HG02840 (cell line): ENCODE results near the gene PRSS57.

Experiments used
- ATAC-seq: cut with Tn5 transposase; IDR thresholded peaks from one replicate; pipeline ENCODE4 v1.9.1; 2021; ENCODE audit warnings: mild to moderate bottlenecking, moderate library complexity, moderate number of reproducible peaks; ENCODE audit not compliant: unreplicated experiment, low FRiP score

The PRSS57 gene

DNA sequence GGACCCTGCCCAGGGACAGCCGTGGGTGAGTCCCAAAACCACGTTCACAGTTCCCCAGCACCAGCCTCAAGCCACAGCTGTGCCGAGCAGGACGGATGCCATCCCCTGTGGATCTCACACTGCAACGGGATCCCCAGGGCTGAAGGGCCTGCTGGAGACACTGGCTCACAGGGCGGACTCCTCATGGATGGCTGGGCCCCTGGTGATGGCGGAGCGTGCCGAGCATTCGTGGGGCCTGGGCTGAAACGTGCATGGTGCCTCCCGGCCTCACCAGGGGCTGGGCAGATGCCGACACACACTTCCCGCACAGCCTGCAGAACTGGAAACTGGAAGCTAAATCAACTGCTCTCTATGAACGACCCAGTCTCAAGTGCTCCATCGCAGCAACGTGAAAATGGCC, 41.8 kb downstream of the PRSS57 start:
- ATAC-seq: no peak

DNA sequence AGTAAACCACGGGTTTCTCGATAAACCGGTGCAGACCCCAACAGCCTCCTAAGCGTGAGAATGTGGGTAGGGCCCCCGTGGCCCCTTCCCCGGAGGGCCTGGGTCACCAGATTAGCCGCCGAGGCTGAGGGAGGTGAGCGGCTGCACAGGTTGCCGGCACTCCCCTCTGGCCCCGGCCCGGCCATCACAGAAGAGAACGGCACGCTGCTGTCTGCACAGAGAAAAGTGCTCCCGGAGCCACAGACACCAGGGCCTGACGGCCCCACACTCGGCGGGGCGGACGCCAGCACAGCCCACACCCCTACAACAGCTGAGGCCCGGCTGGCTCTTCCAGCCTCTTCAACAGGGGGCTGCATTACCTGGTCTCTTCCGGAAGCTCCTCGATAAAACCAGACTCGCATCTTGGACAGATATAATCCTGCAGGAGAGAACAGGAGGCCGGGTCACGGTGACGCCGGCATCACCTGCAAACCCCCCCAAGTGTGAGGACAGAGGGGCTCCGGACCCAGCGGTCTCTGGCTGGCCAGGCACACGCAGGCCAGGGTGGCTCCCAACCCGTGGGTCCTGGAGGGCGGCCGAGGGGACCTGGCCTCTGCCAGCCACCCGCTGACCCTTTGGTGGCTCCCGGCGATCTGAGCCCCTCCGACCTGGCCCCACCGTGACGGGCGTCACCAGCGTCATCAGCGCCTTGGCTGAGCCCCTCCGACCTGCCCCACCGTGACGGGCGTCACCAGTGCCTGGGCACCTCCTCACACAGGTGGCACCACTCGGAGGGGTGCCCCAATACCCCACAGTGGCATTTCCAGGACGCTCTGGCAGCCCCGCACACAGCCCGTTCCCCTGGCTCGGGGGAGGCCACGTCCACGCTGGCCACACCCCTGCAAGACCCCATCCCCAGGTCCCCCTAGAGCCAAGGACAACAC, 42.5 kb downstream of the PRSS57 start:
- no peak for ATAC-seq

DNA sequence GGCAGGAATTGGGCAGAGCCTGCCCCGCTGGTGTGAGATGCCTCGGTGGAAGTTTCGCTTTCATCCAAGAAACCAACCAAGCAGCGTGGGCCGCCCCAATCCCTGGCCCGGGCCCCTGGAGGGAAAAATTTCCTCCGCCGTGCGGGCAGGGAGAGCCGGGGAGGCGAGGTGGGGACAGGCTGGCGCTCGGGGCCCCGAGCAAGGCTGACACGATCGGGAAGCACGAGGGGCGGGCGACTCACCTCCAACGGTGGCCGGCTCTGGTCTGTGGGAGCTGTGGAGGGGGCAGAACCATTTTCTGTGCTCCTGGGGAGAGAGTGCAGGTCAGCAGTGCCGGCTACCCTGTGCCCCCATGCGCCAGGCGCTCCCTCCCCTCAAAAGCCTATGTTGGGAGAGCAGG, 43.3 kb downstream of the PRSS57 start:
- ATAC-seq: no peak

DNA sequence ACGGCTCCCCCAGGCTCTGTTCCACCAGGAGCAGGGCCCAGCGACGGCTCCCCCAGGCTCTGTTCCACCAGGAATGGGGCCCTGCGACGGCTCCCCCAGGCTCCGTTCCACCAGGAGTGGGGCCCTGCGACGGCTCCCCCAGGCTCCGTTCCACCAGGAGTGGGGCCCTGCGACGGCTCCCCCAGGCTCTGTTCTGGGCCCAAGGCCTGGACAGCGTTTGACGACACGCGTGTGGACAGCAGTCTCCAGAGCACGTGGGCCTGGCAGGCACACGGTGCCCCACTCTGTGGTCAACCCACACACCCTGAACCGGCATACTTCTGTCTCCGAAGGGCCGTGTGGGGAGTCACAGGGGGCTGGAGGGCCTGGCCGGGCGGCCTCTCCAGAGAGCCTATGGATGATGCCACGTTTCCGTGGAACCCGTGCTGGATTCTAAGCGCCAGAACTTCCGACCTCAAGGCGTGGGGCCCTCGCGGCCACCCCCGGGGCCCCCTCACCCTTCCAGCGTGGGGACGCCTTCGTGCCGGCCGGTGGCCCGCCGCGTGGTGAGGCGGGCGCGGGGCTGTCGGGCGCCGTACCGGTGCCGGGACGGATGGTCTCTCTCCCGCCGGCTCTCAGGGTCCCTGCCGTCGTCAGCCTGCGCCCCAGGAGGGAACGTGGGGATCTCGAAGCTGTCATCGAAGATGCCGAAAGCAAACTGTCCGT, 44.0 kb downstream of the PRSS57 start:
- ATAC-seq: no peak

DNA sequence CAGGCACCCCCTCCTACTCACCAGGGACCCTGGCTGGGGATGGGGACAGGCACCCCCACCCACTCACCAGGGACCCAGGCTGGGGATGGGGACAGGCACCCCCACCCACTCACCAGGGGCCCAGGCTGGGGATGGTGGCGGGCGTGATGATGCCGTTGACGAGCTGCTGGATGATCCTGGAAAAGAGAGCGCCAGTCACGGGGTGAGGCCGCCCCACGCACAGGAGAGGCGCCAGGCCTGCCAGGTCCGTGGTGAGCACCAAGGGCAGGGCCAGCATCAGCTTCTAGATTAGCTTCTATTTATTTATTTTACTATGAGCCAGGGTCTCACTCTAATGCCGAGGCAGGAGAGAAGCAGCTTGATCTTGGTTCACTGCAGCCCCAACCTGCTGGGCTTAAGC, 45.1 kb downstream of the PRSS57 start:
- no peak for ATAC-seq

DNA sequence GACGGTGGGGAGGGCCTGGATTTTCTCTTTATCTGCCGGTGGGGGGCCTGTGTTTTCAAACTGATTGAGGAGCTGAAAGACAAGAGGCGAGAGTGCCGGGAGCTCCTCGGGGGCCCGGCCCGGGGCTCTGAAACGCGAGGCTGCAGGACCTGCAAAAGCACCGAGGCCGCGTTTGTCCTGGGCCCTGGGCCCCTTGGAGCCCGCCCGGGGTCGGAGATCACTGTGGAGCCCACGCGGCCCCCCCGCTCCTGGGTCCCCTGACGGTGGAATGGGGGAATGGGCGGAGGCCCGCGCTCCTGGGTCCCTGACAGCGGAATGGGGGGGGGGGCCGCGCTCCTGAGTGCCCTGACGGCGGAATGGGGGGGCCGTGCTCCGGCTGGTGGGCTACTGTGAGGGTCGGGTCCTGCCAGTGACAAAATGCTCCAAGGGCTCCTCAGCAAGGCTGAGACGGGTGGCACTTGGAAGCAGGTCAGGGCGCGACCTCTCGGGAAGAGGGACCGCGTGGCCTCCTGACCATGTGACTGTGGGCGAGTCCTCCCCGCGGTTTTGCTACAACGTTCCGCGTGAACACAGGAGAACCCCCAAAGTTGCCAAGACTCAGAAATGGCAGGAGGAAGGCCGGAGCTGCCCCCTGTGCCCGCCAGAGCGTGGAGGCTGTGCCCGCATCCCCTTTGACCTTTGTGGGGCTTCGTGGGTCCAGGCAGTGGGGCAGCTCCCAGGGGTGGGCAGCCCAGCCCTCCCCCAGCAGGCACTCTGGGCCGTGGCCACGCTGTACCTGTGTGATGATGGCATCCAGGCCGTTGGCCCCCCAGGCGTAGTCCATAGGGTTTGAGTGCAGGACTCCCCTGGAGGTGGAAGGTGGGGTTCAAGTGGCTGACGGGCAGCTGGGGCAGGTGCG, 46.1 kb downstream of the PRSS57 start:
- ATAC-seq: no peak

DNA sequence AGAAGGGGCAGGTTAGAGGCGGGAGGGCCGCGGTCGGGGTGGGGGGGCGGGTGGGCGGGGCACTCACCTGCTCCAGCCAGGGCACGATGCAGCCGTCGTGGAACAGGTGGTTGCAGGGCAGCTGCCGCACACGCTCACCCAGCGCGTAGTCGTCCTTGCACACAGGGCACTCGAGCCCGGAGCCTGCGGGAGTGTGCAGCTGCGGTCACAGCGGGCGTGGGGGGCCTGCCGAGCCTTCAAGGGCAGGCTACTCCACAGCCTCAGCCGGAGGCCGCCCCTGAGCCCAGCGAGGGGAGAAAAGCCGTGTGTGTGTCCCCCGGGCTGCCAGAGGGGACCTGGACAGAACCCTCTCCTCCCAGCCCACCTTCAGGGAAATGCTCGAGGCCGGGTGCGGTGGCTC, 46.9 kb downstream of the PRSS57 start:
- ATAC-seq: no peak

DNA sequence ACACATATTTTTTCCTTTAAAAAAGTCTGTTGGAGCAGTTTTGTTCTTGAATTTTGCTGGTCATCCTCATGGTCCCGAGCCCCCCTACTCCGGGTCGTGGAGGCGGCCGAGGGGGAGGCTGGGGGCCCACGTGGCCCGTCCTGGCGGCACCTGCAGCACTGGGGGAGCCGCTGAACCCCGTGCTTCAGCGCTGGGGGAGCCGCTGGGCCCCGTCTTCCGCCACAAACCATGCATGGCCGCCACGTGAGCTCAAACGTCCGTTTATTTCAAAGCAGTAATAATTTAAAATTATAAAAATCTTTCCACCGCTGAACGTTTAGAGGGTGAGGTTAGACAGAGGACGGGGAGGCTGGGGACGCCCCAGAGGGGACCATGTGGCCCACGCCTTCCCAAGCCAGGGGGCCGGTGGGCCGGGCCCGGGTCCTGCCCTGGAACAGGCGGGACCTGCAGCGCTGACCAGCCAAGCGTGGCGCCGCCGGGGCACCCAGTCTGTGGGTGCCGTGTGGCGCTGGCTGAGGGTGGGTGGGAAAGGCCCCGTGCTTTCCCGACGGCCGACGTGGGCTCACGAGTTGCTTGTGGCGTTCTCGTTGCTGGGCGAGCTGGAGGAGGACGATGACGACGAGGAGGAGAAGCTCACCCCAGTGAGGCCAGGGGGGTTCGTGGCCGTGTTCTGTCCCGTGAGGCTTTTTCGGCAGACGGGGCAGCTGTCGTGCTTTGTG, 47.5 kb downstream of the PRSS57 start:
- no peak for ATAC-seq

DNA sequence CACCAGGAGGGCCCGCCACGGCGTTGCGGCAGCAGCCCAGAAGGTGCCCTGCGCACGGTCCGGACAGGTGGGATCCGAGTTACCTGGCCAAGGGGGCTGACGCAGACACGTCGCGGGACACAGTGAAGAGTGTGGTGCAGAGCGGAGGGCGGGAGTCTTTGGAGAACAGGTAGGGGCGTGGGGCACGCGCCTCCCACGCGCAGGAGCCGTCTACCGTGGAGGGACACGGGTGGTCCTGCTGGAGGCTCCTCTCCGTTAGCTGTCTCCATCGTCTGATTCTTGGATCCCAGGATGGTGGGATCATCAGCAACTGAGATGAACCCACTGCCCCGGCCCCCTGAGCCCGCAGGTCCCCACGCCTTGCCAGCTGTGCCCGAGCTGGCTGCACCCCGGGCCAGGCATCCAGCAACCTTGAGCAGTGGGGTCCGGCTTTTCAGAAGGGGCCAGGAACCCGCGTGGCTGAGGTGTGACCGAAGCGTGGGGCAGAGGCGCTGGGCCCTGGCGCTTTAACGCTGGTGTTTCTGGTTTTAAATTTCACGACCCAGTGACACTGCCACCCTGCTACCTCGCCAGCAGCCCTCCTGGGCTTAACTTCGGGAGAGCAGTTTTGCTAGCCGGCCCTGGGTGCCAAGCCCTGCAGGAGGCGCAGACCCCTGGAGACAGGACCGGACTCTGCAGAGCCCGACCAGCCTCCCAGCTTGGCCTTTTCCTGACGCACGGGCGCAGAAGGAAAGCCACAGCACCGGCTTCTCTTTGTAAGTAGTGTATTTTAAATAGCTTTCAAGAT, 48.3 kb downstream of the PRSS57 start:
- ATAC-seq: no peak

DNA sequence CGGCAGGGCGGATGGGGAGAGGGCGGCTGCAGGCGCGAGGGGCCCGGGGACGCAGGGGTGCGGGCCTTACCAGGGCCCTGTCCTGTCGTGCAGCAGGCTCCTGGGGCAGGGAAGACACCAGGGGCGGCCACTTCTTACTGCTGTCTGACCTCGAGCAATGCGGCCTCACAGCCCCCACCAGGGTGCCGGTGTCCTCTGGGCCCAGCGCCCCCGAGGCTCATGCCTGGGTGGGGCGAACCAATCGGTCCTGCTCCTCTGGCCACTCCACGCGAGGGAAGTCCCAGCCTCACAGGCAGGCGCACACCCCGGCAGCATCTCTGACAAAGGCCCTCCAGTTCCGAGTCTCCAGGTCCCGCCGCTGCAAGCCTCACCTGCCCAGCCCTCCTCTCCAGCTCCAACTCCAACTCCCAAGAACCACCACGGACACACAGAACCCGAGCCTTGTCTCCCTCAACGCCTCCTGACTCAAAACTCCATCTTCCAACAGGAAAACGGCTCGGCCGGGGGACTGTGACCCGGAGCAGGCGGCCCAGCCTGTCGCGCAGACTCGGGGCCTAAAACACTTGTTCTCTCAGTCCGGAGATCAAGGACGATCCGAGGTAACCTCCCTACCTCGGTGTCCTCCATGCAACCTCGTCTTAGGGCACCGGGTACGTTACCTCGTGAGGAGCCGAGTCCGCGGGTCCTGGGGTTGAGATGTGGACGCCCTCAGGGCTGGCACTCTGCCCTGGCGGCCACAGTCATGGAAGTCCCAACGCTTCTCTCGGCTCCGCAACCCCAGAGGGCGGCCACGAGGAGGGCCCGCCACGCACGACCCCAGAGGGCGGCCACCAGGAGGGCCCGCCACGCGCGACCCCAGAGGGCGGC, 49.1 kb downstream of the PRSS57 start:
- ATAC-seq: no peak

DNA sequence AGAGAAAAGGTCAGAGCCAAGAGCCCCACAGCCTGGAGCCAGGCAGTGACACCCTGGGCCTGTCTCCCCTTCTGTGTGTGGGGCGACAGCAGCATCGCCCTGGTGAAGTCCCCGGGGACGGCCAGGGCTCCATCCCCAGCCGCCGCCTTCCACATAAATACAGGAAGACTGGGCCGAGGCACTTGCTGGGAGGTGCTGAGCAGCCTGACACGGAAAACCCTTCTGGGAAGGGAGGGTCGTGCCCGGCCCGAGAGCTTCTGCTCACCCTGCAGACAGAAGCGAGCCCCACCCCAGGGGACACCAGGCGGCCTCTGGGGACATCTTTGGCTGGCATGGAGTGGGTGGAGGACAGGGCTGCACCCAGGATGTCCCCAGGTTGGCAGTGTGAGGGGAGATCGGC, 50.5 kb downstream of the PRSS57 start:
- ATAC-seq: no peak

DNA sequence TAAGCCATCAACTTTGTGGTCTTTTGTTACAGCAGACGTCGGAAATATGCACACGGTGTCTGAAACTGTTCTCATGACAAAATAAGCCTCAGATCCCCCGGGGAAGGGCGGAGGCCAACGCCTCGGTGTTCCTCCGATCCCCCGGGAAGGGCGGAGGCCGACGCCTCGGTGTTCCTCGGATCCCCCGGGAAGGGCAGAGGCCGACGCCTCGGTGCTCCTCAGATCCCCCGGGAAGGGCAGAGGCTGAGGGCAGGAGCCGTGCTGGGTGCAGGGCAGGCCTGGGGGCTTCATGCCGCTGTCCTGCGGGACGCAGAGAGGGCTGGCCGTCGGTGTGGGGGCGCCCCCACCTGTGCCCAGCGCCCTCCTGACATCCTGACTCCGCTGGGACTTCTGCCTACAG, 50.9 kb downstream of the PRSS57 start:
- no peak for ATAC-seq

DNA sequence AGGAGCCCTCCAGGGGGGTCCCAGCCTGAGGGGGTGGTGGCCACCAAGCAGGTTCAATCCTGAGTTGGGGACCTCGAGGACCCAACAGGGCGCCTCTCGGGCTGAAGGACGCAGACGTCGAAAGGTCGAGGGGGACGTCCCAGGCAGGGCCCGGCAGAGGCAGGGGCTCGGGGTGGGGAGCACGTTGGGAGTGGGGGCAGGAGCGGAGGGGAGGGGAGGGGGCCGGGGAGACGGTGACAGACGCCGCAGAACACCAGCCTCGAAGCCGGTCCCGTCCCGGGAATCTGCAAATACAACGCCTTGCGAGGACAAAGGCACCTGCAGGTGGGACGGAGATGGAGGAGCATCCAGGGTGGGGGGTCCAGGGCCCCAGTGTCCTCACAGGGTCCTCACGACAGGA, 51.5 kb downstream of the PRSS57 start:
- no peak for ATAC-seq

DNA sequence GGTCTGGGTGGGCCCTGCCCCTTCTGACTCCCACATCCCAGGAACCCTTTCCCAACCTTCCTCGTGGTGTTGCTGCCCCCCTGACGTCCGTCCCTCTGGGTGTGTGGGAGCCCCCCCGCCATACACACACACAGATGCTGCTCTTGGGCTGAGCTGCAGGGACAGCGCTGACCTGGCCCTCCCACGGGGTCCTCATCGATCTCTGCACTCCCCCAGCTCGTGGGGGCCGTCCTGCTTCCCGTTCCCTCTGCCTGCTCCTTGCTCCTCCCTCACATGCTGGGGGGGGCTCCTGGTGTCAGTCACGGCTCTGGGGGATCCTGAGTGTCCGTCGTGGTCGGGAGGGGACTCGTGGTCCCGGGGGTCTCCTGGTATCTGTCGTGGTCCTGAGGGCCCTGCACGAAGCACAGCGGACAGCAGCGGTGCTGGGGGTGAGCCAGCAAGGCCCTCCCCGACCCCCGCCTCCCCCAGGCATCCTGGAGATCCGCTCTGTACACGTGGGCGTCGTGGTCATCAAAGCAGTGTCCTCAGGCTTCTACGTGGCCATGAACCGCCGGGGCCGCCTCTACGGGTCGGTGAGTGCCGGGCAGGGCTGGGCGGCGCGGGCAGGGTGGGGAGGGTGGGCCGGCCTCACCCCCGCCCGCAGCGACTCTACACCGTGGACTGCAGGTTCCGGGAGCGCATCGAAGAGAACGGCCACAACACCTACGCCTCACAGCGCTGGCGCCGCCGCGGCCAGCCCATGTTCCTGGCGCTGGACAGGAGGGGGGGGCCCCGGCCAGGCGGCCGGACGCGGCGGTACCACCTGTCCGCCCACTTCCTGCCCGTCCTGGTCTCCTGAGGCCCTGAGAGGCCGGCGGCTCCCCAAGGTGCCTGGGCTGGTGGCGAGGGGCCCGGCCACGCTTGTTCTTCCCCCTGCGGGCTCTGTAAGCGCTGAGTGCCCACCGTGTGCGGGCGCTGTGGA, 52.2 kb downstream of the PRSS57 start:
- no peak for ATAC-seq

DNA sequence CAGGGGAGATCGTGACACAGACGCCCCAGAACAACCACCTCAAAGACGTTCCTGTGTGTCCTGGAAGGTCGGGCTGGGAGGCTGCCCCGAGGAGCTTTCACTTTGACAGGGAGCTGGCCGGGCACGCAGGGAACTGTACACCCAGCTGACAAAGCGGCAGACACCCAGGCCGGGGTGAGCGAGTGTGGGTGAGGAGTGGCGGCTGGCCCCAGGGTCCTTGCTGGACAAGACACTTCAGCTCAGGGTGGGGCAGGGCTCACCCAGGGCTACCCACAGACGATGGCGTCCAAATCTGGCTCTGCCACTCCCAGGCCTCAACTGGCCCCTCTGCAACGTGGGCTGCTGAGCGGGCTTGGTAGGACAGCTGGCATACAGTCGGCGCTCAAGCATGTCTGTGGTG, 53.5 kb downstream of the PRSS57 start:
- no peak for ATAC-seq

DNA sequence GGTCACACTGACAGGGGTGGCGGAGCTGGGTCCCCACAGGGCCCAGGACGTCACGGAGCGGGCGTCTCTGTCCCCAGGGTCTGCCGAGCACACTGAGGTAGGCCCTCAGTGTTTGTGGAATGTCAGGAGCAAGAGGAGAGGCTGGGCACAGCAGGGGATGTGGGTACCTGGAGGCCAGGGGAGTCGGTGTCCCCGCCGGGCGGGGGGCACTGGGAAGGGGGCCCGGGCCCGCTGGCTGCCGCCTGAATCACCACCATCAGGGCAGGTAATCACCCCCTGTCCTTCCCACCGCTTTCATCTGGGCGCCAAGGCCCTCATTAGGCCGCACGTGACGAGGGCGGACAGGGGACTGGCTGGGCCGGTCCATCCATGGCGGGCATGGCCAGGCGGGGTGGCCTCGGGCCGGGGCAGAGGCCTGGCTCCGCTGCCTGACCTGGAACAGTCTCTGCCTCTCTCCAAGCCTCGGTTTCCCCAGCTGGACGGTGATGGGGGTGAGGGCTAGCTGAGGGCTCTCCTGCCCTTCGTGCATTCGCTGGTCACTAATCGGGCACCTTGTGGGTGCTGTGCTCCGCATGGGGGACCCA, 54.6 kb downstream of the PRSS57 start:
- no peak for ATAC-seq

DNA sequence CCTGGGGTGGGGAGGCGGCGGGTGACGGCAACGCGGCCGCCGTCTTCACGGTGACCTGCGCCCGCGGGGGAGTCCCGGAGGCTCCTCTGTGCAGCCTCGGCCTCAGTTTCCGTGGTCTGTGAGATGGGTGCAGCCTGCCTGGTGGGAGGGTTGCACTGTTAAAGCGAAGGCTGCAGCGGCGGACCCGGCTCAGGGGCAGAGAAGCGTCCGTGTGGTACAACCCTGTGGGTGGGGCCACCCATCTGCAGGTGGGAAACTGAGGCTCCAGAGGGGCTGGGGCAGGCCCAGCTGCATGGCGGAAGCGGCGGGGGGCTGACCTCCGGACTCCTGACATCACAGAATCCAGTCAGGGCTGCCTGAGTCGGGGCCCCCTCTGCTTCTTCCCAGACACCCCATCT, 55.1 kb downstream of the PRSS57 start:
- no peak for ATAC-seq
